HG03442 (cell line): Measurements from ENCODE around the gene RALBP1.
"Not testable (repeated sequence)": the region's sequence is repeated elsewhere in the genome, so short reads cannot be mapped to it uniquely, and the experiment has no call there.

ENCODE experiments used
- ATAC-seq: cut with Tn5 transposase; IDR thresholded peaks from one replicate; pipeline ENCODE4 v1.9.1; 2021; ENCODE audit warnings: mild to moderate bottlenecking, moderate library complexity; ENCODE audit not compliant: unreplicated experiment

Gene RALBP1

DNA sequence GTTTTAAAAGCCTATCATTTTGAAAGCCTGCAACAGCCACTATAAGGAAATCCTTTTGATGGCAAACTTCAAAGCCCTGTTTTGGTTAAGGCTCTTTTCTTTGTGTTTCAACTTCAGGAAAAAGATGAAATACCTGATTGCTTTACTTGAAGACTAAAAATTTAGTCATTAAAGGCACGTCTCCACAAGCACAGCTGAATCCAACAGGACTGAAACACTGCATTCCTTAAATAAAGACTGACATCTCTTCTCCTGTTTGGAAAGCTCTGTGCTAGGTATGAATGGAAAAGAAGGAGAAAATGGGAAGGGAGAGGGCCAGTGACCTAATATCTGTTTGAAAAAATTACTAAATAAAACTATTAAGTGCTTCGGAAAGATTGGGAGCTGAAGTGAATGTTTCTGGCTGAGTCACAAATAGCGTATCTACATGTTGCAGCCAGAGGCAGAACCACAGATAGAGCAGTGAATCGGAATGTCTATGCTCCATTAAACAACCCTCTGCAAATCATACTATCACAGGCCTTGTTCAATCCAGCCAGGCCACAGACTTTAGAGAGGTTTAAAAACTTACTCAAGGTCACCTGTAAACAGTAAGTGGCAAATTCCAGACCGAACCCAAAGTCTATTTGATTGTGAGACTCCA, 21.1 kb upstream of the RALBP1 start:
- no peak for ATAC-seq

DNA sequence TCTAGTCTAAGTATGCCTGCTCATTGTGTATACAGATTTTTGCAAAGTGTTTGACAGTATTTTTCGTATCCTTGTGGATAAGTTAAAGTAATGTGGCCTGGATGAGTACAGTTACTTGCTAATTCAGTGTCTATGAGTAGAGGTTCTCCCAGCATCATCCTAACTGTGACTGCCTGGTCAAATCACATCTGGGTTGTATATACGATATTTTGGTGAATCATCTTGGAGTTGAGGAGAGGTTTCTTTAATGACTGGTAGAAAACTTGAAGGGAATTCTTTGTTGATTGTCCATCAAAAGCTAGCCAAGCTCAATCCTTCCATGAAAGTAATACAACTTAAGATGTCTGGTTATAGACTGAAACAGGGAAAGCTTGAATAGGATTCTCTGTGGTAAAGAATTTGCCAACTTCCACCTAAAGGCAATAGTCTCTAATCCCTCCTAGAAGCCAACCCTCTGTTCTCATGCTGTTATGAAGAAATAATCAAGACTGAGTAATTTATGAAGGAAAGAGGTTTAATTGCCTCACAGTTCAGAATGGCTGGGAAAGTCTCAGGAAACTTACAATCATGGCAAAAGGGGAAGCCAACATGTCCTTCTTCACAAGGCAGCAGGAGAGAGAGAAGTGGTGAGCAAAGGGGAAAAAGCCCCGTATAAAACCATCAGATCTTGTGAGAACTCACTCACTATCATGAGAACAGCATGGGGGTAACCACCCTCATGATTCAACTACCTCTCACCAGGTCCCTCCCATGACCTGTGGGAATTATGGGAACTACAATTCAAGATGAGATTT, 19.4 kb upstream of the RALBP1 start:
- ATAC-seq: no peak

DNA sequence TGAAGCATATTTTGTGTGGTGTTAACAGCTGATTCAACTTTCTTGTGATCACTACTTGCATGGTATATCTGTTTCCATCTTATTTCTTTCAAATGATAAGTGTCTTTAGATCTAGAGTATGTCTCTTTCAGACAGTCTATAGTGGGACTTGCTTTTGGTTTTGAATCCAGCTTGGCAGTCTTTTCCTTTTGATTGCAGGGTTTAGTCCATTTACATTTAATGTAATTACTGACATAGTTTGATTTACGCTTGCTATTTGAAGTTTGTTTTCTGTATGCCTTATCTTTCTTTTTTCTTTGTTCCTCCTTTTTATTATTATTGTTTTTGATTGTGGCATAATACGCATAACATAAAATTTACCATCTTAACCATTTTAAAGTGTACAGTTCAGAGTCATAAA, 9.2 kb upstream of the RALBP1 start:
- ATAC-seq: no peak

DNA sequence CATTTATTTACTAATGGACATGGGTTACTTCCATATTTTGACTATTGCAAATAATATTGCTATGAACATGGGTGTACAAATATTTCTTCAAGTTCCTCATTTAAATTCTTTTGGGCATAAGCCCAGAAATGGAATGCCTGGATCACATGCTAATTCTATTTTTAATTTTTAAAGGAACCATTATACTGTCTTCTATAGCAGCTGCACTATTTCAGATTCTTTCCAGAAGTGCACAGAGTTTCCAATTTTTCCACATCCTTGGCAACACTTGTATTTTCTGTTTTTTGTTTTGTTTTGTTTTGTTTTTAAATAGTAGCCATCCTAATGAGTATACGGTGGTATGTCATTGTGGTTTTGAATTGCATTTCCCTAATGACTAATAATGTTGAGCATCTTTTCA, 8.5 kb upstream of the RALBP1 start:
- no peak for ATAC-seq

DNA sequence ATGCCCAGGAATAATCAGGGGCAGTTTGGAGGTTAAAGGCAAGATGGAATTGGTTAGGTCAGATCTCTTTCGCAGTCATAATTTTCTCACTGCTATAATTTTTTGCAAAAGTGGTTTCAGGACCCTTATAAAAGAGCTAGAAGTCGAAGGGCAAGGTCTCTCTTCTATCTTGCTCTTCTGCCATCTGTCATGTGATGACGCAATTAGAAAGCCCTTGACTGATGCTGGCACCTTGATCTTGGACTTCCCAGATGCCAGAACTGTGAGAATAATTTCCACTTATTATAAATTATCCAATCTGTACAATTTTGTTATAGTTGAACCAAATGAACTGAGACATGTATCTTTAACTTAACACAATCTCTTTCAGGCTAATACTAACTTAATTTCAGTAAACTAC, 6.3 kb upstream of the RALBP1 start:
- ATAC-seq: no peak

DNA sequence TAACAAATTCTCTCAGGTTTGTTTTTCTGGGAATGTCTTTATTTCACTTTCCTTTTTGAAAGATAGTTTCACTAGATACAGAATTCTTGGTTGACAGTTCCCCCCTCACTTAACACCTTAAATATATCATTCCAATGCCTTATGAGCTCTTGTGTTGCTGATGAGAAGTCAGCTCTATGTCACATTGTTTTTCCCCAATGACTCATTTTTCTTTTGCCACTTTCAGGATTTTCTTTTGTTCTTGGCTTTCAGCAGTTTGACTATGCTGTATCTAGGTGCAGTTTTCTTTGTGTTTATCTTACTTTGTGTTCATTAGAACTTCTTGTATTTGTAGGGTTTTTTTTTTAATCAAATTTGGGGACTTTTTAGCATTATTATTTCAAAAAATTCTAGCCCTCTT, 5.6 kb upstream of the RALBP1 start:
- no peak for ATAC-seq

DNA sequence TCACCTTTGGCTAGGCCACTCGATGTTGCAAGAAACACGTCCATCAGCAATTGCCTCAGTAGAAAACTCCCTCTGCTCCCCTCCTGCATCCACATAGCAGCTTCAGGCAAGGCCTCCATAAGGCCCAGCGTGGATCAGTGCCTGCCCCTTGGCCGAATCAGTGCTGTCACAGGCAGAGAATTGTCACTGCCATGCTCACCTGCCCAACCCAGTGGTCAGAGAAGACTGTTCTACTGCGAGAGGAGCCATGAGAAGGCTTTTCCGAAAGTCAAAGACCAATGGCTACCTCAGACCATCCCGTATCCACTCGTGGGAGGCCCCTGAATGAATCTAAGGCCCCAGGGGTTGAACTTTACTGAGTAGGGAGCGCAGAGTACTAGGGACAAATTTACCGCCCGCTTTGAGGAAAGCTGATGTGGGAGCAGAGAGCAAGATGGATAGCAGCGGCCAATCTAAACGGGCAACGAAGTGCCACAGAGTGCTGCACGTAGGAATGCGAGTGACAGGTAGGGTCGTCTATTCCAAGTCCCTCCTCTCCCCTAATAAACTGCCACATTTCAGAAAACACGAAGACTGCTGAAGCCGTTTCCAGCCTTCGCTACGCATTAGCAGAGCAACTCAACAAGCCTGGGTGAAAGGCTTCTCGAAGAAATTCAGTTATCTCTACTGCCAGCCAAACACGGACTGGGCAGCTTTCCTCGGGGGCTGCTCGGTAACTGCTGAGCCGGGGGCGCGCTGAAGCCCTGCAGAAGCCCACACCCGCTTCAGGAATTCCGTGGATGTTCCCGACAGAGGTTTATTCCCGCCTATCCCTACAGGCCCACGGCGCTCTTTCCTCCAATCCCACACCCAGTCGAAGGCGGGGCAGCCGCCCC, 968 bp upstream of the RALBP1 start:
- ATAC-seq: peak; percentile 3

GRCh38 chr18:9475643-9476591, 604 bp downstream of the RALBP1 start:
- ATAC-seq: no peak

- ATAC-seq: not testable (repeated sequence)
Measured at GRCh38 chr18:9476949-9477348, 1.6 kb downstream of the RALBP1 start.

- no peak for ATAC-seq
Measured at GRCh38 chr18:9477509-9477908, 2.2 kb downstream of the RALBP1 start.

DNA sequence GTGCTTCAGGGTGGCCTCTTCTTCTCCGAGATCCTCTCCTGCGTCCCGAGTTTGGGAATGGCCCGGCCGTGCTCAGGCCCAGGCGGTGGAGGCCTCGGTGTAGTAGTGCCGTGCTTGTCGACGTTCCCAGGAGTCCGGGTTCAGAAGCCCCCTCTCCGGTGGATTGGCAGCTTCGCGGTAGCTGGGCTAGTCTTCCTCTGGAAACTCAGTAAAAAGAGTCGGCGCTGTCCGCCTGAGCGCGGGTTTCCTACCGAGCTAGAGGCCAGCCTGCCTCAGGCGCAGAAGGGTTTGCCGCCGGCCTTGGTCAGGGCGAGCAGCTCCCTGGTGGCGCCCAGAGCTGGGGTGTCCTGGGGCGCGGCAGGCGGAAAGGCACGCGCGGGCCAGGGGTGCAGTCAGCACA, 3.2 kb downstream of the RALBP1 start:
- ATAC-seq: no peak

DNA sequence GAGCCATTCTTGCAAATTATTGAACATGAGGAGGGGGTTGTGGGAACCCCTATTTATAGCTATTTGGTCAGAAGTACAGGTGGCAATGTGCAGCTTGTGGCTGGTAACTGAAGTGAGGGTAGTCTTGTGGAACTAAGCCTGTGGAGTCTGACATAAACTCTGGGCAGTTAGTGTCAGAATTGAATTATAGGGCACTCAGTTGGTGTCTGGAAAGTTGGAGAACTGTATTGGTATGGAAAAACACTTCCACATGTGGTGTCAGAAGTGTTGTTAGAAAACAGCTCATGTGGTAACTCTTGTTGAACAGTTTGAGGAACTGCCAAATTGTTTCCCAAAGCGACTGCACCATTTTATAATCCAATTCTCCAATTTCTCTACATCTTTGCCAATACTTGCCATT, 7.5 kb downstream of the RALBP1 start:
- ATAC-seq: no peak

DNA sequence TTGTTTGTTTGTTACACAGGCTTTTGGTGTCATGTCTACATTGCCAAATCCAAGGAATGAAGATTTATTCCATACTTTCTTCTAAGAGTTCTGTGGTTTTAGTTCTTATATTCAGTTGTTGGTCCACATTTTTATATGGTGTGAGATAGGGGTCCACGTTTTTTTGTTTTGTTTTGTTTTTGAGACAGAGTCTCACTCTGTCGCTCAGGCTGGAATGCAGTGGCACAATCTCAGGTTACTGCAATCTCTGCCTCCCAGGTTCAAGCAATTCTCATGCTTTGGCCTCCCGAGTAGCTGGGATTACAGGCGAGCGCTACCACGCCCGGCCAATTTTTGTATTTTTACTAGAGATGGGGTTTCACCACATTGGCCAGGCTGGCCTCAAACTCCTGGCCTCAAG, 8.2 kb downstream of the RALBP1 start:
- no peak for ATAC-seq

GRCh38 chr18:9484856-9485255, 9.5 kb downstream of the RALBP1 start:
- not testable (repeated sequence) for ATAC-seq

GRCh38 chr18:9488538-9488937, 13.2 kb downstream of the RALBP1 start:
- ATAC-seq: no peak

DNA sequence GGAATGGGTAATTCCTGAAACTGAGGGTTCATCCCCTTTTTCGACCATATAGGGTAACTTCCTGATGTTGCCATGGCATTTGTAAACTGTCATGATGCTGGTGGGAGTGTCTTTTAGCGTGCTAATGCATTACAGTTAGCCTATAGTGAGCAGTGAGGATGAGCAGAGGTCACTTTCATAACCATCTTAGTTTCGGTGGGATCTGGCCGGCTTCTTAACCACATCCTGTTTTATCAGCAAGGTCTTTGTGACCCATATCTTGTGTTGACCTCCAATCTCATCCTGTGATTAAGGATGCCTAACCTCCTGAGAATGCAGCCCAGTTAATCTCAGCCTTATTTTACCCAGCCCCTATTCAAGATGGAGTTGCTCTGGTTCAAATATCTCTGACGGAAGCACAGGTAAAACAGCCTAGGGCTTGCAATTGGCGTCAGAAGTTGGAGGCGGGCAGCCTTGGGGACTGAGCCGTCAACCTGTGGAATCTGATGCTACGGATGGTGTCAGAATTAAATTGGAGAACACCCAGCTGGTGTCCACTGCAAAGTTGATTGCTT, 19.5 kb downstream of the RALBP1 start:
- no peak for ATAC-seq

GRCh38 chr18:9495465-9495864, 20.2 kb downstream of the RALBP1 start:
- no peak for ATAC-seq

GRCh38 chr18:9495916-9496705, 20.8 kb downstream of the RALBP1 start:
- ATAC-seq: no peak

GRCh38 chr18:9506046-9506792, 30.9 kb downstream of the RALBP1 start:
- ATAC-seq: no peak
